Measurements from ENCODE around the gene GLOD4. TPM values are rescaled to one million over a fixed set of nuclear protein-coding genes. Genes with fewer than 3 reads are reported as not detected.

Gene GLOD4
- total RNA-seq, 1 donor from 2014 or later = 42.7 TPM

- no peak for DNase-seq (ENCODE audit: low read depth in 2 of 2)
Measured at GRCh38 chr17:743139-743538, 38.9 kb downstream of the GLOD4 start.

DNA sequence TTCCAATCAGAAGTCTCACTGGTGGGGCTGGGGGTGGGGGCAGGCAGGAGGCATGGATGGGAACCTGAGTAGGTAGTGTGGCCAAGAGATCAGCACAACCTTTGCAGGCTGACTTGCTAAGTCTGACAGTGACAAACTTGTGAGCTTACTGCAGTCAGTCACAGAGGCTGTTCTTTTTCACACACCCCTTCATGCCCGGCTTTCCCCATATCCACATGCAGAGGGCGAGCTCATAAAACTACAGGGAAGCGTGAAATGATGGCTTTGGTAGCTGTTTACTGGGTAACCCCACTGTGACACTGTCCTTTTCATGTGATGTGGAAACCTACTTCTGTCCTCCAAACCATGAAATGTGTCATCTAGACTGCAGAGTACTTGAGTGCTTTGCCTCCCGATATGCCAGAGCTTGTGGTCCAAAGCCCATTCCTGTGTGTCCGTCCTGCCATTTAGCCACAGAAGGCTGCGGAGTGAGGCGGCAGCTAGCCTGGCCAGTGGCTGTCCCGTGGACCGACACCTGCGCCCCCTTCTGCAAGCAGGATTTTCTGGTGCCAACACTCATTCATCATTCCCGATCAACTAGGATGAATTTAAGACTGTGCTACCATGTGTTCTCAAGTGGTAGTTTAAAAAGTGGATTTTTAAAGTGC is 39.8 kb downstream of the GLOD4 start:
- no peak for DNase-seq (ENCODE audit: low read depth in 2 of 2)

DNA sequence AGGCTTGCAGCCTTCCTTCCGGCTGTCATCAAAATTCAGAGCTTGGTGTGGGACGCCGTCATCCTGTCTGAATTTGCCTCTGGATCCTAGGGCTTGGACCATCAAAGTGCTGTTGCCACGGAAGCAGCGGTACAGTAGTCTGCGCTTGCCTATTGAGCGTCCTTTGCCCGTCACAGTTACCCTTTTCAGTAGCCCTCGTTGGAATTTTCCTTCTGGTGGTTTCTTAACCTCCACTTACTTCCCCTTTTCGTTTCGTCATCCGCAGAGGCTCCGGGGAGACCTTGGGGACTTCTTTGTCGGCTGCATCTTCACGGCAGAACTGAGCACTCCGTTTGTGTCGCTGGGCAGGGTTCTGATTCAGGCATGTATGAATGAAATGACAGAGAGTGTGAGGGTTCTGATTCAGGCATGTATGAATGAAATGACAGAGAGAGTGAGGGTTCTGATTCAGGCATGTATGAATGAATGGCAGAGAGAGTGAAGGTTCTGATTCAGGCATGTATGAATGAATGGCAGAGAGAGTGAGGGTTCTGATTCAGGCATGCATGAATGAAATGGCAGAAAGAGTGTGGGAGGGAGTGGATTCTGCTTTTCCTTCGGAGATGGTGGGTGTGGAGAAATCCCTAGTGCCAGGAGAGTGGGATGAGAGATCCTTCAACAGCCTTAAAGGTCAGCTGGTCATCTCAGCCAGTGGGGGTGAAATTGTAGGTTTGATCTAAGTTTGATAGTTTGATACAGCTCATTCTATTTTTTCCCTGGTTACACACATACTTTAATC is 41.7 kb downstream of the GLOD4 start:
- DNase-seq (ENCODE audit: low read depth in 2 of 2) = no peak

DNA sequence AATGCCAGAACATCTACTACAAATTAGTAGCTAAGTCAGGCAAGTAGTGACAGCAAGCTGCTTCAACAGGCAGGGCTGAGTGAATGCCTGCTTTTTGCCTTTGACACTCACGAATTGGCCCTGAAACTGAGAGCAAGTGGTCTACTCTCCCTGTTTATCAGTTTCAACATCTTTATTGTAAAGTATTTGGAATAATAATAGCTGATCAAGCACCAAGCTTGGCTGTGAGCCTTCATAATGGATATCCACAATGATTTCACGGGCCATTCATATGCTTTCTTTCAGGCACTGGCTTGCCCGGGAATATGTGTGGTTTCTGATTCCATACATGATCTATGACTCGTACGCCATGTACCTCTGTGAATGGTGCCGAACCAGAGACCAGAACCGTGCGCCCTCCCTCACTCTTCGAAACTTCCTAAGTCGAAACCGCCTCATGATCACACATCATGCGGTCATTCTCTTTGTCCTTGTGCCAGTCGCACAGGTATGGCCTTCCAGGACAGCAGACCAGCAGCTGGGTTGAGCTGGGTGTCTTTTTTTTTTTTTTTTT is 44.4 kb downstream of the GLOD4 start:
- DNase-seq (ENCODE audit: low read depth in 2 of 2) = no peak

- DNase-seq (ENCODE audit: low read depth in 2 of 2) = no peak
Measured at GRCh38 chr17:733743-734142, 48.3 kb downstream of the GLOD4 start.

- DNase-seq (ENCODE audit: low read depth in 2 of 2) = peak in 1 of 2 donors; percentile 41
Measured at GRCh38 chr17:732902-733720, 49.0 kb downstream of the GLOD4 start.

DNA sequence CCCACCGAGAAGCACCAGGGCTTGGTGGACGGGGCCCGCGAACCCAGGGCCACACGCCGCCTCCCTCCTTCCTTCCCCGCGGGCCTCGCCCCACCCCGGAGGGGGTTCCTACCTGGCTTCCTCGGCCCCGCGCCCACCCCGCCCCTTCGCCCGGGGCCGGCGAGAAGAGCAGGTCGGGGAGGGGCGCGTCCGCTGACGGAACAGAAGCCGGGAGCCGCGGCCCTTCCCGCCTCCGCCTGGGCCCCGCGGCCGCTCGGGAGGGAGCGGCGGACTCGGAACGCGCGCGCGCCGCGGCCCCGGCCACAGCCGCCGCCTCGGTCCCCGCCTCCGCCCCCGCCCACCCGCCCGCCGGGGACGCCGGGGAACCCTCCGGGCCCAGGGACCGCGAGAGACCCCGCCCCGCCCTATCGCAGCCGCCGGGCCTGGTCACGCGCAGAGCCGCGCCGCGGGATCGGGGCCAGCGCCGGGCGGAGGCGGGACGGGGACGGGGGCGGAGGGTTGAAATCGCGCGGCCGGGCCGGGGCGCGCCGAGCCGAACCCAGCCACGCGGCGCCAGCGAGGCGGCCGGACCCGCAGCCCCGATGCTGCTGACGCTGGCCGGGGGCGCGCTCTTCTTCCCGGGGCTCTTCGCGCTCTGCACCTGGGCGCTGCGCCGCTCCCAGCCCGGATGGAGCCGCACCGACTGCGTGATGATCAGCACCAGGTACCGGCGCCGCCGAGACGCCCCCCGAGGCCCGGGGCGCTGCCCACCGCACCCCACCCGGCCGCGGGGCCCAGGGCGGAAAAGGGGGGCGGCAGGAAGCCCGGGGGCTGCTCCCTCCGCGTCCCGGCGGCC is 49.8 kb downstream of the GLOD4 start, which contains the start of gene TLCD3A:
TLCD3A (plus strand) TSS at position 530 of the 835 bp plus-strand sequence; CDS start at position 582, 52 bp downstream.
- peak in 1 of 2 donors; percentile 70 for DNase-seq (ENCODE audit: low read depth in 2 of 2)

GRCh38 chr17:731644-732066 is 50.4 kb downstream of the GLOD4 start:
- DNase-seq (ENCODE audit: low read depth in 2 of 2) = no peak

DNA sequence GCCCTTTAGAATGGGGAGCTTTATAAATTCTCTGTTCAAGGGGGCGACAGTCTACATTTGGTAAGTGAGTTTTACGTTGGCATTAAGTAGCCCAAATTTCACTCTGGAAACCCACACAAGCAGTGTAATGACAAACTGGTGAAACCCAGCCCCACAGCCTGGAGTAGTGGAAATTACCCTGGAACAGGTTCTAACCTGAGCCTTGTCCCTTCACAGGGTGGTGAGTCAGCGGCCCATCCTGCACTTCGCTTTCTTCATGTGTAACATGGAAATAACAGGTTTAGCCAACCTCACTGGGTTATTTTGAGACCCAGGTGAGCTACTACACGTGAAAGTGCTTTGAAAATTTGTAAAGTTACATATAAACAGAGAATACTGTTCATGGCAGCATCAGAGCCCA is 53.2 kb downstream of the GLOD4 start:
- DNase-seq (ENCODE audit: low read depth in 2 of 2) = no peak

- DNase-seq (ENCODE audit: low read depth in 2 of 2) = no peak
Measured at GRCh38 chr17:726271-726919, 55.7 kb downstream of the GLOD4 start.

DNA sequence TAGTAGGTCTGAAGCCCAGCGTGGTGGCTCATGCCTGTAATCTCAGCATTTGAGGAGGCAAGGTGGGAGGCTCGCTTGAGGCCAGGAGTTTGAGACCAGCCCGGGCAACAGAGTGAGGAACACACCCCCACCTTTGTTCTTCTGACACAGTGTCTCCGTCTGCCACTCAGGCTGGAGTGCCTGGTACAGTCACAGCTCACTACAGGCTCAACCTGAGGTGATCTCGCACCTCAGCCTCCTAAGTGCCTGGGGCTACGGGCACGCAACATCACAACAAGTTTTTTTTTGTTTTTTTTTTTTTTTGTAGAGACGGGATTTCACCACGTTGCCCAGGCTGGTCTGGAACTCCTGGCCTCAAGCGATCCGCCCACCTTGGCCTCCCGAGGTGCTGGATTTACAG is 56.3 kb downstream of the GLOD4 start:
- no peak for DNase-seq (ENCODE audit: low read depth in 2 of 2)

DNA sequence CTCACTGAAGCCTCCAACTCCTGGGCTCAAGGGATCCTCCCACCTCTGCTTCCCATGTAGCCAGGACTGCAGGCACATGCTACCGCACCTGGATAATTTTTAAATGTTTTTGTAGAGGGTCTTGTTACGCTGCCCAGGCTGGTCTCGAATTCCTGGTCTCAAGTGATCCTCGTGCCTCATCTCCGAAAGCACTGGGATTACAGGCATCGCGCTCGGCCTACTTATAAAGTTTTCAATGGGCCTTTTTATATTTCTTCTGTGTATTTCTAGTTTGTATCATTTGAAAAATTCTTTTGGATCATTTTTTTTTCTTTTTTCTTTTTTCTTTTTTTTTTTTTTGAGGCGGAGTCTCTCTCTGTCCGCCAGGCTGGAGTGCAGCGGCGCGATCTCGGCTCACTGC is 57.0 kb downstream of the GLOD4 start:
- no peak for DNase-seq (ENCODE audit: low read depth in 2 of 2)

- DNase-seq (ENCODE audit: low read depth in 2 of 2) = no peak
Measured at GRCh38 chr17:721540-721937, 60.5 kb downstream of the GLOD4 start.

DNA sequence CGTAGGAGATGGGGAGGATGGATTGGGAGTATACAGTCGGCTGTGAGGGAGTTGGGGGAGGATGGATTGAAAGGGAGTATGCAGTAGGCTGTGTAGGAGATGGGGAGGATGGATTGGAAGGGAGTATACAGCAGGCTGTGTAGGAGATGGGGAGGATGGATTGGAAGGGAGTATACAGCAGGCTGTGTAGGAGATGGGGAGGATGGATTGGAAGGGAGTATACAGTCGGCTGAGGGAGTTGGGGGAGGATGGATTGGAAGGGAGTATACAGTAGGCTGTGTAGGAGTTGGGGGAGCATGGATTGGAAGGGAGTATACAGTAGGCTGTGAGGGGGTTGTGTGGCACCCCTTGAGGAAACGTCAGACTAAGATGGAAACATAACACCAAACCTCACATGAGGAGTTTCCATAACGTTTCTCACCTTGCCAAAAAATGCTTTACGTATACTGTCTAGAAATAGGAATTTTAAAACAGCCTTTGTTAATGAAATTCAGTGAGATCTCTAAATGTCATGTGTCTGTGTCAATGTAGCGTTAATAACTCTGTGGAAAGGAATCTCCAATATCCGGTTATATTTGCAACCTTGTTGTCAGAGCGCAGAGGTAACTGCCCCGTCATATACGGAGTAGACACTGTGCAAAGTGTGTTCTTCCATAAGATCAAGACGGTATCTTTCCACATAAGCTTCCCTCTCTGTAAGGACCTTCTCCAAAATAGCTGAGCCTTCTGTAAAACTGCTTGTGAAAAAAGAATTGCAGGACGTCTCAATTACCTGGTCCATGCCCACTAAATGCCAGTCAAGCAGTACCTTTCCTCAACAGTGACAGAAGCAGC is 61.2 kb downstream of the GLOD4 start:
- DNase-seq (ENCODE audit: low read depth in 2 of 2) = no peak

GRCh38 chr17:718075-718474 is 64.0 kb downstream of the GLOD4 start:
- DNase-seq (ENCODE audit: low read depth in 2 of 2) = no peak

Measured in dermis microvascular lymphatic vessel endothelial cell (primary cell).